Activated gamma-delta T cell (primary cell): Measurements from ENCODE around the gene PDCD2.
"Not testable (repeated sequence)": the region's sequence is repeated elsewhere in the genome, so short reads cannot be mapped to it uniquely, and the experiment has no call there.

ENCODE experiments used
- DNase-seq: peaks from one replicate; lab custom pipeline; 2025; lab: John Stamatoyannopoulos, UW
- total RNA-seq, 2 donors: gene quantifications; one replicate each; lab custom pipeline; 2026; lab: John Stamatoyannopoulos, UW

Gene PDCD2
- total RNA-seq = 127 to 147 reads per million in 2 donors

DNA sequence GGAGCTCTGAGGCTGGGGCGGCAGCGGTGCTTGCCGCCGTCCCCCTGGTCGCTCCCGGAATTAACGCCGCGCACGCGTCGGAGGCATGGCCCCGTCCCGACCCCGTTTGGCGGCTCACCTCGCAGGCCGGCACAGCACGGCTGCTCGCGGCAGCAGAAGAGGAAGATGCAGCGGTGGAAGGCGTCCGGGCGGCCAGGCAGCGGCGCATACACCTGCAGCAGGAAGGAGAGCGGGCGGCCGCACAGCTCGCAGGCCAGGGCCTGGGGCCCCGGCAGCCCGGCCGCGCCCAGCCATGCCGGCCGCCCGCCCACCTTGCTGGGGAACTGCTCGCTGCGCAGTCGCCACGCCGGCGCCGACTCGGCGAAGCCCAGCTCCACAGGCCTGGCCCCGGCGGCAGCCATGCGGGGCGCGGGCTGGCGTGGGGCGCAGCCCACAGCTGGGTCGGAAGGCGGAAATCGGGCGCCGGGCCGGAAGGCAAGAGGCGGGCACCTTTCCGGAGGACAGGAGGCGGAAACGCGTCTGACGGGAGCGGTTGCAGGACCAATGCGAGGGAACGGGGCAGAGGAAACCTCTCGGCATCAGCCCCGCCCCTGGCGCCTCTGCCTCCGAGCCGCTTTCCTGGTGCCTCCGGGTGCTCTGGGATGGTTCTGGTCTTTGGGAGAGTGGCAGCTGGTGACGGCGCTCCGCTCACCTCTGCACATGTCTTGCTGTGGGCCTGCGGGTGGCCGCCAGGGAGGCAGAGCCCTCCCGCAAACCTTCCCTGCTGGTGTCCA, at the start of gene PDCD2:
Gene PDCD2 (minus strand): TSS at position 457 of the 773 bp plus-strand sequence. CDS start 56 bp downstream, at position 401.
- peak; percentile 81 for DNase-seq

DNA sequence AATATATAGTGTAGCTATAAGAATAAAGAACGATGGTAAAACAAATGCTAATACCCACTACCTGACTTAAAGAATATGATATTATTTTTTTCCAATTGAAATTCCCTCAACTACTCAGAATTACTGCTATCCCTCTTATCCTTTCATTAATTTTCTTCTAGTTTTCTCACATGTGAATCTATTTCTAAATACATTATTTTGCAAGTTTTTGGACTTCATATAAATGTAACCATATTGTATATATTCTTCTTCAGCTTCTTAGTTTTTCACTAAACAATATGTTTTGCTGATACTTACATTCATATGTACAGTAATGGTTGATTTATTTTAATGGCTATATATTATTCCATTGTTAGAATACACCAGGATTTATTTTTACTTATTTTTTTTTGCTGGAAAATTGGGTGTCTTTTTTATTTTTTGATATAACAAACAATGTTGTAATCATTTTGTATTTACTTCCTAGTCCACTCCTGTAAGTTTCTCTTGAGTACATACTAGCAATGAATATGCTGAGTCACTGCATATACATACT, 31.6 kb upstream of the PDCD2 start:
- DNase-seq = not testable (repeated sequence)

GRCh38 chr6:170612256-170612804, 27.9 kb upstream of the PDCD2 start:
- DNase-seq = not testable (repeated sequence)

DNA sequence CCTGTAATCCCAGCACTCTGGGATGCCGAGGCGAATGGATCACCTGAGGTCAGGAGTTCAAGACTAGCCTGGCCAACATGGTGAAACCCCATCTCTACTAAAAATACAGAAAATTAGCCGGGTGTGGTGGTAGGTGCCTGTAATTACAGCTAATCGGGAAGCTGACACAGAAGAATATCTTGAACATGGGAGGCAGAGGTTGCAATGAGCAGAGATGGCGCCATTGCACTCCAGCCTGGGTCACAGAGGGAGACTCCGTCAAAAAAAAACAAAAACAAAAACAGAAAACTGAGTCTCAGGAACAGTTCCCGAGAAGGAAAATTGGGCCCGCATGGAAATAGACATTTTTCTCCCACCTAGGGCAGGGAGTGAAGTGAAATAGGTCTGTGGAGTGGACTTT, 24.8 kb upstream of the PDCD2 start:
- DNase-seq = not testable (repeated sequence)

GRCh38 chr6:170605574-170606259, 21.3 kb upstream of the PDCD2 start:
- no peak for DNase-seq

DNA sequence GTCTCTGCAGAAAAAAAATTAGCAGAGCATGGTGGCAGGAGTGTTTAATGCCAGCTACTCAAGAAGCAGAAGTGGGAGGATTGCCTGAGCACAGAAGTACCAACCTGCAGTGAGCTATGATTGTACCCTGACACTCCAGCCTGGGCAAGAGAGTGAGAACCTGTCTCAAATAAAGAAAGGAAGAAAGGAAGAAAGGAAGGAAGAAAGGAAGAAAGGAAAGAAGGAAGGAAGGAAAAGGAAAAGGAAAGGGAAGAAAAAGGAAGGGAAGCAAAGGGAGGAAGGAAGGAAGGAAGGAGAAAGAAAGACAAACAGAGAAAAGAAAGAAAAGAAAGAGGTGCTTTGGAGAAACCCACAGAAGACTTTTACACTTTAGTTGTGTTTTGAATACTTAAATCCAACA, 12.8 kb upstream of the PDCD2 start:
- no peak for DNase-seq

GRCh38 chr6:170596426-170596825, 12.0 kb upstream of the PDCD2 start:
- DNase-seq = no peak

- DNase-seq = no peak
Observed at GRCh38 chr6:170590725-170591124, 6.3 kb upstream of the PDCD2 start.

- no peak for DNase-seq
Observed at GRCh38 chr6:170584954-170585498, 589 bp upstream of the PDCD2 start.

- no peak for DNase-seq
Observed at GRCh38 chr6:170583756-170584180, 669 bp downstream of the PDCD2 start.

GRCh38 chr6:170578909-170579308, 5.5 kb downstream of the PDCD2 start:
- DNase-seq = no peak

- DNase-seq = no peak
Observed at GRCh38 chr6:170575250-170575649, 9.2 kb downstream of the PDCD2 start.

DNA sequence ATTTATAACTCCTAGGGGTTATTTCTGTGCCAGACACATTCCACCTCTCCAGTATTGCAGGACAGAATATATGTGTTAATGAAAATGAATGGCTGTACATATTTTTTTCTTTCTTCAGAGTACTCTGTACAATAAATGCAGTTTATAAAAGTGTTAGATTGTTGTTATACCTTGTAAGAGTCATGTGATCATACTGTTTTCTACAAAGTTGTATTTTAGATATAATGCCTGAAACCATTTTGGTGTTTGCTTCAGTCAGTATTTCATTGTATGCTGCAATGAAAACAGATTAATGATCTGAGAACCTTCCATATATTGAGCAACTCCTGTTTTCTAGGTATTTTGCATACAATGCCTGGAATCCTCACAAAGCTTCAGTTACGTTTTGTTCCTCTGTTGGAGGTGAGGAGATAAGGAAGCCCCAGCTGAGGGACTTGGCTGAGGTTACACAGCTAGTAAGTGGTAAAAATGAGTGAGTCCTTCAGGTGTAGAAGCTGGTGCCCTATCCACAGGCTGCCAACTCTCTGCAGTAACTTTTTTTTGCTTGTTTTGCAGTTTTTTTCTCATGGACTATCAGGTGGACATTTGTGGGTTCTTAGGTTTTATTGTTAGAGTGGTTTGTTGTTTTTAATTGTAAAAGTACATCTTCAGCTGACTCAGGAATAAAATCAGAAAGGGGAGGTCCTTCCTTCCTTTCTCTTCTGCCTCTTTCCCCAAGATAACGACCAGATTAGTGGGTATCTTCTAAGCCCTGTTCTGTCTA, 11.6 kb downstream of the PDCD2 start:
- DNase-seq = no peak

DNA sequence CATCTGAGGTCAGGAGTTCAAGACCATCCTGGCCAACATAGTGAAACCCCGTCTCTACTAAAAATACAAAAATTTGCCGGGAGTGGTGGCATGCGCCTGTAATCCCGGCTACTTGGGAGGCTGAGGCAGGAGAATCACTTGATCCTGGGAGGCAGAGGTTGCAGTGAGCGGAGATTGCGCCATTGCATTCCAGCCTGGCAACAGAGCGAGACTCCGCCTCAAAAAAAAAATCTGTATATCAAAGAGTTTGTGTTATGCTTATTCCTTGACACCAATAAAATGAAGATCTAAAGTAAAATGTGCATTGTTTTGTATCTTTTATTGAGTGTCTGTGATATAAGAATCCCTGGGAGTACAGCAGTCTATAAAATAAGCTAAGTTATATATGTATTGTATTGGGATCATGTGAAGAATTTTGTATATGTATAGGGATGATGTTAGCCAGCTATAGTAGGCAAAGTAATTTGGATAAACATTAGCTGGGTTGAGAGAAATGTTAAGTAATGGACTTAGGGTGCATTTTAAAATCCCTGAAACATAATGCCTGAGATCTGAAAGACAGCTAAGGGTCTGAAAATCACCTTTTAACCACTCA, 19.4 kb downstream of the PDCD2 start:
- DNase-seq = no peak

- no peak for DNase-seq
Observed at GRCh38 chr6:170561555-170561954, 22.9 kb downstream of the PDCD2 start.

DNA sequence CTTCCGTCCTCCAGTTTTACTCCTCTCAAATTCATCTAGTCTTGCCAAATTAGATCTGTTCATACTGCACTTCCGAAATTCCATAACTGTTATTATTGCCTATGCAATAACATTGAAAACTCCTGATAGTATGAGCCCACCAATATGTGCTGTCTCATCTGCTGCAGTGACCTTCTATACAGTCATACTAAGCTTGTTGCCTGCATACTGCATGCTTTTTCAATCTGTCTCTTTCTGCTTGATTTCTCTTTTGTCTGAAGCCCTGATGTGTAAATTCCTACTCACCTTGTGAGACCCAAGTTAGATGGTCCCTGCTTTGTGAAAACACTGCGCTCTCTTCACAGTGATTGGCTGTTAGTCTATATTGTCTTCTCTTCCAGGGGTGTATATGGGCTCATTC, 29.1 kb downstream of the PDCD2 start:
- no peak for DNase-seq

DNA sequence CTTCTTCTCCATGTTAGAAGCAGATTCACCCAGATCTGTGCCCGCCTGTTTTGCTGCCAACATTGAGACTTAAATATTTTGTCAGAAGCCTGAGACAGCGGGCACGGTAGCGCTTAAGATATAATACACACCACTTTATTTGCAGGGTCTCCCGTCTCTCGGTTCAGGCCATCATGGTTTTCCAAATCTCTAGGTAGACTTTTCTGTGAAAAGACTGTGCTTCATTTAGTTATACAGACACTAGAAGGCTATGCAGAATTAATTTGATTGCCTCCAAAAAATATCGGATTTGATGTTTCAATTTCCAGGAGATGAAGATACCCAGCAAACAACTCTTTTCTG, 29.7 kb downstream of the PDCD2 start:
- DNase-seq = no peak

- DNase-seq = peak; percentile 84
Observed at GRCh38 chr6:170554013-170554795, 30.2 kb downstream of the PDCD2 start, which contains the start of gene TBP. Gene TBP (plus strand): TSS chr6:170554369. CDS start chr6:170557030, 2,661 bp downstream.

DNA sequence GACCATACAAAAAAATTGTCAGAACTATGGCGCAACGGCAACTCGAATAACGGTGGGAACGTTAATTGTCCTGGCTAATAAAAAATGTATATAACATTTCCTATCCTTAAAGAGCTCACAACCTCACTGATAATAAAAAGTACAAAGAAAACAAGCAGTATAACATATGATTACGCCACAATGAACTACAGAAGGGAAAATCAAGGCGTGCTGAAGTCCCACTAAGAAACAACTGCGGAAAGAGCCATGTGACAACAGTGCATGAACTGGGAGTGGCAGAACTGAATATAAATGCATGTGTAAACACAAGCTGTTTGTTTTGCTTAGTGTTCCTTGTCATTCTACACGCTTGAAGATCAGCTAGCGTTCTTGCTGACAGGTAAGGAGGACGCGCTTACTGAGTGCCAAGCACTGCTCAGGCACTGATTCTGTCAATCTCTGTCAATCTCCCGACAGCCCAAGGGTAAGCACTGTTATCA, 30.9 kb downstream of the PDCD2 start:
- DNase-seq = no peak
